Loucy (cell line): ENCODE measurements around the gene MAPK8IP1.

Experiments used
- H2AFZ ChIP-seq: fragments of 200-600 bp; sonication (generic); 2 replicates; pipeline ENCODE4 v1.6.0; 2016; ENCODE audit warnings: antibody characterized with exemption, mild to moderate bottlenecking, low read length, moderate library complexity
- H3F3A ChIP-seq: fragments of 200-600 bp; 2 replicates; pipeline ENCODE4 v1.6.0; 2016; ENCODE audit warnings: antibody characterized with exemption, low read depth, mild to moderate bottlenecking
- H3K27me3 ChIP-seq: fragments of 200-600 bp; sonication (generic); 2 replicates; pipeline ENCODE4 v1.6.1; 2014; ENCODE audit warnings: low read length, mild to moderate bottlenecking; ENCODE audit not compliant: insufficient read depth, poor library complexity, severe bottlenecking
- H3K36me3 ChIP-seq: fragments of 200-600 bp; sonication (generic); 2 replicates; pipeline ENCODE4 v1.6.1; 2016; ENCODE audit warnings: low read length; ENCODE audit not compliant: insufficient read depth
- H3K4me1 ChIP-seq: fragments of 200-600 bp; sonication (generic); 2 replicates; pipeline ENCODE4 v1.5.1; 2014; ENCODE audit warnings: low read length, mild to moderate bottlenecking; ENCODE audit not compliant: insufficient read depth, poor library complexity, severe bottlenecking
- H3K4me2 ChIP-seq: fragments of 200-600 bp; sonication (generic); 2 replicates; pipeline ENCODE4 v1.6.0; 2014; ENCODE audit warnings: antibody characterized with exemption, low read length, low read depth, mild to moderate bottlenecking; ENCODE audit not compliant: poor library complexity, severe bottlenecking
- H3K4me3 ChIP-seq: fragments of 200-600 bp; sonication (generic); 2 replicates; pipeline ENCODE4 v1.5.1; 2014; ENCODE audit warnings: low read length, mild to moderate bottlenecking, mixed read lengths; ENCODE audit not compliant: poor library complexity, severe bottlenecking
- H3K79me2 ChIP-seq: fragments of 200-600 bp; sonication (generic); 2 replicates; pipeline ENCODE4 v1.6.1; 2014; ENCODE audit warnings: low read length; ENCODE audit not compliant: insufficient read depth
- H3K9ac ChIP-seq: fragments of 200-600 bp; sonication (generic); 2 replicates; pipeline ENCODE4 v1.6.0; 2014; ENCODE audit warnings: mild to moderate bottlenecking, low read depth, low read length, moderate library complexity; ENCODE audit not compliant: poor library complexity, severe bottlenecking
- H3K9me2 ChIP-seq: fragments of 200-600 bp; sonication (generic); replicated peaks from 2 replicates; pipeline ENCODE4 v1.6.1; 2016; ENCODE audit warnings: low read depth, low read length, mixed read lengths
- H3K9me3 ChIP-seq: fragments of 200-600 bp; sonication (generic); 2 replicates; pipeline ENCODE4 v1.6.1; 2014; ENCODE audit warnings: mild to moderate bottlenecking, antibody characterized with exemption, low read length, low read depth; ENCODE audit not compliant: insufficient read depth
- H4K20me1 ChIP-seq: fragments of 200-600 bp; sonication (generic); 2 replicates; pipeline ENCODE4 v1.6.0; 2014; ENCODE audit warnings: antibody characterized with exemption, low read length, mild to moderate bottlenecking; ENCODE audit not compliant: insufficient read depth, poor library complexity, severe bottlenecking
- CTCF ChIP-seq: fragments of 200-600 bp; sonication (generic); conservative IDR thresholded peaks from 2 replicates; pipeline ENCODE4 v1.5.1; 2014; ENCODE audit warnings: mild to moderate bottlenecking, antibody characterized with exemption, low read length
- EZH2phosphoT487 ChIP-seq: fragments of 200-600 bp; IDR thresholded peaks from 2 replicates; pipeline ENCODE4 v1.6.1; 2018; ENCODE audit warnings: antibody characterized with exemption, mild to moderate bottlenecking, moderate library complexity, borderline replicate concordance

The MAPK8IP1 gene

GRCh38 chr11:45864041-45864440, 21.4 kb upstream of the MAPK8IP1 start:
- Histone ChIP-seq H3F3A (no peaks in the 10 kb centered on the region), H3K79me2 (no peaks in the 10 kb centered on the region), H3K9me3 (no peaks in the 10 kb centered on the region), H3K9me2 (no peaks in the 10 kb centered on the region), H3K4me1 (no peaks in the 10 kb centered on the region), H3K27me3 (no peaks in the 10 kb centered on the region), H4K20me1 (no peaks in the 10 kb centered on the region), H3K36me3 (peaks cover 85% of the 10 kb centered on the region; the same call in 1 of the 2 replicates), H3K9ac (no peak overlapping the region), H3K4me2 (no peak overlapping the region), H3K4me3 (no peak overlapping the region), H2AFZ (no peak overlapping the region)
- TF ChIP-seq EZH2phosphoT487 (no peak), CTCF (no peak)

GRCh38 chr11:45869551-45869950, 15.9 kb upstream of the MAPK8IP1 start:
- no peaks in the 10 kb centered on the region for H4K20me1 ChIP-seq
- H2AFZ ChIP-seq: no peak overlapping the region
- H3K9ac ChIP-seq: no peak overlapping the region
- TF ChIP-seq CTCF (no peak), EZH2phosphoT487 (no peak)
- H3K9me3 ChIP-seq: no peaks in the 10 kb centered on the region
- peaks cover 72% of the 10 kb centered on the region; the same call in 1 of the 2 replicates for H3K36me3 ChIP-seq
- H3F3A ChIP-seq: no peaks in the 10 kb centered on the region
- peaks cover 6% of the 10 kb centered on the region for H3K4me1 ChIP-seq
- H3K4me2 ChIP-seq: no peak overlapping the region
- no peaks in the 10 kb centered on the region for H3K27me3 ChIP-seq
- no peak overlapping the region for H3K4me3 ChIP-seq
- H3K79me2 ChIP-seq: no peaks in the 10 kb centered on the region
- H3K9me2 ChIP-seq: no peaks in the 10 kb centered on the region

- no peaks in the 10 kb centered on the region for H3K9me2 ChIP-seq
- no peaks in the 10 kb centered on the region for H3K79me2 ChIP-seq
- peaks cover 6% of the 10 kb centered on the region for H3K4me1 ChIP-seq
- TF ChIP-seq EZH2phosphoT487: no peak
- no peak for TF ChIP-seq CTCF
- H4K20me1 ChIP-seq: no peaks in the 10 kb centered on the region
- peaks cover 75% of the 10 kb centered on the region; the same call in 1 of the 2 replicates for H3K36me3 ChIP-seq
- H2AFZ ChIP-seq: no peak overlapping the region
- H3F3A ChIP-seq: no peaks in the 10 kb centered on the region
- no peaks in the 10 kb centered on the region for H3K27me3 ChIP-seq
- no peaks in the 10 kb centered on the region for H3K9me3 ChIP-seq
- no peak overlapping the region for H3K9ac ChIP-seq
- H3K4me2 ChIP-seq: no peak overlapping the region
- H3K4me3 ChIP-seq: no peak overlapping the region
Observed at GRCh38 chr11:45870706-45871105, 14.7 kb upstream of the MAPK8IP1 start.
